Endothelial cell of umbilical vein (primary cell): ENCODE results near the gene TMEM43. TPM values are rescaled to one million over a fixed set of nuclear protein-coding genes. Genes with fewer than 3 reads are reported as not detected.

Source experiments
- BruUV-seq: library from RNA; stranded (reverse); fragments of 400-500 nt; replicated peaks from 2 replicates; lab custom pipeline; 2021; lab: Mats Ljungman, UMichigan
- CTCF ChIA-PET: fragments of 300-600, 350-600 bp; sonication (Branson Sonifier 250); formaldehyde crosslinking; loops from one replicate; lab custom pipeline; 2021; ENCODE audit warnings: antibody characterized with exemption, inconsistent platforms; lab: Charles Lee
- POLR2A ChIA-PET: fragments of 300-600, 350-600 bp; sonication (Branson Sonifier 250); formaldehyde crosslinking; loops from one replicate; lab custom pipeline; 2021; ENCODE audit warnings: antibody characterized with exemption, inconsistent platforms; lab: Charles Lee
- DNase-seq: peaks from one replicate; pipeline ENCODE4 v3.0.0-alpha.2; 2011; ENCODE audit warnings: low read depth, low spot score
- FAIRE-seq: peaks from 2 replicates; lab custom pipeline; 2011; peaks lifted over from hg19 to GRCh38; lab: Jason Lieb, UNC
- H2AFZ ChIP-seq: 2 replicates; pipeline ENCODE4 v1.6.0; 2012; ENCODE audit warnings: low read depth, low read length, control low read depth, inconsistent platforms
- H3K27ac ChIP-seq: 2 replicates; pipeline ENCODE4 v1.5.1; 2011; ENCODE audit warnings: low read depth, mild to moderate bottlenecking, control low read depth, low read length, moderate library complexity; ENCODE audit not compliant: insufficient read depth
- H3K27me3 ChIP-seq, 2 experiments: 2 replicates each; pipeline versions ENCODE4 v1.6.0 to v1.6.1; 2011; ENCODE audit warnings: low read length in 2 of 2, mixed read lengths in 1 of 2; ENCODE audit not compliant: control insufficient read depth in 2 of 2, insufficient read depth in 2 of 2
- H3K36me3 ChIP-seq, 2 experiments: 2 replicates in 1 of 2; 3 replicates in 1 of 2; pipeline ENCODE4 v1.5.1; 2011; ENCODE audit warnings: low read length in 2 of 2, mild to moderate bottlenecking in 1 of 2, moderate library complexity in 1 of 2; ENCODE audit not compliant: control insufficient read depth in 2 of 2, insufficient read depth in 2 of 2; ENCODE audit errors: extremely low read depth in 1 of 2
- H3K4me1 ChIP-seq: 3 replicates; pipeline ENCODE4 v1.5.1; 2011; ENCODE audit warnings: mild to moderate bottlenecking, low read length; ENCODE audit not compliant: control insufficient read depth, insufficient read depth; ENCODE audit errors: extremely low read depth
- H3K4me2 ChIP-seq: 2 replicates; pipeline ENCODE4 v1.6.1; 2011; ENCODE audit warnings: low read length, control low read depth, mixed read lengths; ENCODE audit not compliant: insufficient read depth
- H3K4me3 ChIP-seq, 3 experiments: fragments of 200-600 bp in 1 of 3; sonication (generic), shearing (Covaris generic) in 1 of 3; replicated peaks in 1 of 3; 2 replicates each; pipeline ENCODE4 v1.5.1; 2011 to 2016; ENCODE audit warnings: control low read depth in 3 of 3, low read length in 3 of 3, mild to moderate bottlenecking in 2 of 3, inconsistent platforms in 1 of 3, low read depth in 1 of 3, moderate library complexity in 1 of 3; ENCODE audit not compliant: insufficient read depth in 1 of 3
- H3K79me2 ChIP-seq: 2 replicates; pipeline ENCODE4 v1.6.0; 2012; ENCODE audit warnings: low read length, inconsistent platforms; ENCODE audit not compliant: control insufficient read depth, insufficient read depth
- H3K9ac ChIP-seq: replicated peaks from 2 replicates; pipeline ENCODE3; 2011; ENCODE audit warnings: low read length, control low read depth; ENCODE audit not compliant: insufficient read depth; ENCODE audit errors: extremely low read depth
- H3K9me1 ChIP-seq: replicated peaks from 3 replicates; pipeline ENCODE4 v1.6.0; 2011; ENCODE audit warnings: mild to moderate bottlenecking, low read length; ENCODE audit not compliant: control insufficient read depth, insufficient read depth; ENCODE audit errors: extremely low read depth
- H3K9me3 ChIP-seq: replicated peaks from 2 replicates; pipeline ENCODE4 v1.5.1; 2012; ENCODE audit warnings: low read length, inconsistent platforms; ENCODE audit not compliant: control insufficient read depth, insufficient read depth
- H4K20me1 ChIP-seq: replicated peaks from 2 replicates; pipeline ENCODE3; 2011; ENCODE audit warnings: mild to moderate bottlenecking, low read length; ENCODE audit not compliant: control insufficient read depth, insufficient read depth; ENCODE audit errors: extremely low read depth
- CTCF ChIP-seq, 2 donors: IDR thresholded peaks; 1 replicate in 1 of 2; 2 replicates in 1 of 2; pipeline ENCODE4 v1.5.1; 2011; ENCODE audit warnings: low read length in 2 of 2, mild to moderate bottlenecking in 2 of 2, moderate library complexity in 2 of 2, control low read depth in 1 of 2, inconsistent platforms in 1 of 2, low read depth in 1 of 2; ENCODE audit not compliant: insufficient read depth in 1 of 2; ENCODE audit errors: extremely low read depth in 1 of 2
- EZH2 ChIP-seq: IDR thresholded peaks from 2 replicates; pipeline ENCODE4 v1.6.1; 2012; ENCODE audit warnings: borderline replicate concordance, low read depth, mild to moderate bottlenecking, moderate library complexity, low read length, inconsistent platforms; ENCODE audit not compliant: severe bottlenecking
- FOS ChIP-seq: IDR thresholded peaks from 2 replicates; pipeline ENCODE4 v1.6.1; 2011; ENCODE audit warnings: mild to moderate bottlenecking, low read length, moderate library complexity, borderline replicate concordance; ENCODE audit not compliant: insufficient read depth
- GATA2 ChIP-seq: IDR thresholded peaks from 2 replicates; pipeline ENCODE4 v1.7.0; 2011; ENCODE audit warnings: low read depth, mild to moderate bottlenecking, moderate library complexity, mixed read lengths, low read length; ENCODE audit not compliant: insufficient read length, insufficient read depth
- JUN ChIP-seq: IDR thresholded peaks from 2 replicates; pipeline ENCODE4 v1.6.1; 2011; ENCODE audit warnings: borderline replicate concordance, low read depth; ENCODE audit not compliant: insufficient read length, insufficient read depth
- MAX ChIP-seq: IDR thresholded peaks from 2 replicates; pipeline ENCODE4 v1.6.1; 2011; ENCODE audit not compliant: insufficient read depth, insufficient read length
- MYC ChIP-seq: IDR thresholded peaks from one replicate; pipeline ENCODE4 v1.6.1; 2011; ENCODE audit warnings: mild to moderate bottlenecking, low read depth, low read length
- POLR2A ChIP-seq: IDR thresholded peaks from 2 replicates; pipeline ENCODE4 v1.6.1; 2012; ENCODE audit warnings: low read depth, mild to moderate bottlenecking, control low read depth, low read length
- POLR2AphosphoS5 ChIP-seq: IDR thresholded peaks from 2 replicates; pipeline ENCODE4 v1.6.1; 2012; ENCODE audit warnings: low read depth, mild to moderate bottlenecking, control low read depth, low read length, moderate library complexity; ENCODE audit not compliant: insufficient read depth
- dilution Hi-C: fragments of 300-500 bp; cut with MboI; formaldehyde crosslinking; loops from one replicate; pipeline ENCODE4 v1.15.0; 2019; ENCODE audit warnings: low sequenced_read_pairs; ENCODE audit not compliant: extremely low pct_ligation_motif_present
- intact Hi-C: fragments of 100-400 bp; cut with micrococcal nuclease; formaldehyde crosslinking; loops from one replicate; pipeline ENCODE4 v1.10.0; 2022
- polyA plus RNA-seq, 4 experiments: library from polyadenylated mRNA; depleted of rRNA in 3 of 4; stranded (reverse) in 3 of 4; unstranded in 1 of 4; fragments of >200 nt; gene quantifications; 2 replicates each; pipeline versions ENCODE4 v1.2.1 to v1.2.3, GENCODE V29; 2011 to 2012; ENCODE audit warnings: missing spikeins in 1 of 4
- total RNA-seq: library from RNA; stranded (reverse); gene quantifications from 2 replicates; pipeline ENCODE4 v1.2.3, GENCODE V29; 2021

The TMEM43 gene
- total and polyA plus RNA-seq, 2 donors (not counting 3 experiments of a cell fraction or from before 2014, with no cell fraction given) = 80.6 to 119 TPM

- ChIA-PET POLR2A (interaction anchor here (2.8 kb wide), 1 partner anchor 9 kb away, joined by 8 read pairs; the partner anchor contains the start of genes CHCHD4 and TMEM43), CTCF (interaction anchor here (0.8 kb wide), 1 partner anchor 9 kb away, joined by 3 read pairs; no protein-coding TSS in a partner anchor)
- no peak overlapping the region for H3K4me2 ChIP-seq
- H3K36me3 ChIP-seq = peaks cover 8 to 65% of the 10 kb centered on the region in 2 experiments
- BruUV-seq = no TSS peak
- H3K79me2 ChIP-seq = peaks cover 5% of the 10 kb centered on the region
- H3K4me1 ChIP-seq = no peaks in the 10 kb centered on the region
- H3K9me3 ChIP-seq = no peaks in the 10 kb centered on the region
- no peaks in the 10 kb centered on the region for H4K20me1 ChIP-seq
- H3K27me3 ChIP-seq = no peaks in the 10 kb centered on the region
- H3K27ac ChIP-seq = no peak overlapping the region
- TF ChIP-seq MAX = no peak
- TF ChIP-seq EZH2 = no peak
- TF ChIP-seq GATA2 = no peak
- TF ChIP-seq CTCF (IDR thresholded peaks at IDR 0.05; ENCODE audit: extremely low read depth in 1 of 2, insufficient read depth in 1 of 2, low read depth in 1 of 2, low read length in 2 of 2) = no peak
- no peak for TF ChIP-seq FOS
- TF ChIP-seq POLR2A = no peak
- no peak for TF ChIP-seq POLR2AphosphoS5
- TF ChIP-seq MYC = no peak
- TF ChIP-seq JUN = no peak
- intact Hi-C loops = no loop called here
- no peak for DNase-seq
- no peak overlapping the region for H2AFZ ChIP-seq
- no peak overlapping the region for H3K4me3 ChIP-seq
- FAIRE-seq = no peak
- H3K9me1 ChIP-seq = no peaks in the 10 kb centered on the region
- dilution Hi-C loops = no loop called here
- H3K9ac ChIP-seq = no peak overlapping the region
Measured at GRCh38 chr3:14133876-14134275, 9.0 kb downstream of the TMEM43 start.
